ENCODE results near the gene TNRC6A.
A peak's percentile ranks its signal among the peaks of the same experiment; 100 is the strongest.
"Not testable (repeated sequence)": the region's sequence is repeated elsewhere in the genome, so short reads cannot be mapped to it uniquely, and the experiment has no call there.

The TNRC6A gene

GRCh38 chr16:24854607-24855171, 125.2 kb downstream of the TNRC6A start:
- no peak for DNase-seq
- H3K27me3 Mint-ChIP-seq = peaks cover 0 to 14% of the 10 kb centered on the region in 2 donors
- H3K4me1 Mint-ChIP-seq = peaks cover 0 to 10% of the 10 kb centered on the region in 2 donors
- no peak for ATAC-seq (replicated peaks)
- H3K4me3 Mint-ChIP-seq = no peak overlapping the region
- H3K9me3 Mint-ChIP-seq = no peaks in the 10 kb centered on the region
- H3K27ac Mint-ChIP-seq = no peak overlapping the region
- peaks cover 0 to 3% of the 10 kb centered on the region in 2 donors for H3K36me3 Mint-ChIP-seq

- no peak overlapping the region for H3K27ac Mint-ChIP-seq
- H3K9me3 Mint-ChIP-seq = no peaks in the 10 kb centered on the region
- ATAC-seq (replicated peaks) = no peak
These were observed 126.2 kb downstream of the TNRC6A start for GRCh38 chr16:24855678-24856077.

GRCh38 chr16:24856871-24857270, 127.4 kb downstream of the TNRC6A start:
- not testable (repeated sequence) for H3K36me3 Mint-ChIP-seq; H3K4me3 Mint-ChIP-seq; H3K9me3 Mint-ChIP-seq; DNase-seq; H3K27ac Mint-ChIP-seq; ATAC-seq (replicated peaks)
- peaks cover 0 to 10% of the 10 kb centered on the region in 2 donors for H3K4me1 Mint-ChIP-seq
- peaks cover 0 to 14% of the 10 kb centered on the region in 2 donors for H3K27me3 Mint-ChIP-seq

More at GRCh38 chr16:24855678-24856077, 126.2 kb downstream of the TNRC6A start:
- no peak overlapping the region for H3K4me3 Mint-ChIP-seq
- DNase-seq = no peak
- peaks cover 0 to 14% of the 10 kb centered on the region in 2 donors for H3K27me3 Mint-ChIP-seq
- peaks cover 0 to 3% of the 10 kb centered on the region in 2 donors for H3K36me3 Mint-ChIP-seq
- peaks cover 0 to 10% of the 10 kb centered on the region in 2 donors for H3K4me1 Mint-ChIP-seq

- ATAC-seq (replicated peaks) (no peak), DNase-seq (no peak)
- Mint-ChIP-seq H3K36me3 (peaks cover 0 to 10% of the 10 kb centered on the region in 2 donors), H3K27ac (no peak overlapping the region), H3K4me1 (peaks cover 0 to 7% of the 10 kb centered on the region in 2 donors), H3K4me3 (no peak overlapping the region), H3K9me3 (peaks cover 0 to 2% of the 10 kb centered on the region in 2 donors), H3K27me3 (peaks cover 0 to 14% of the 10 kb centered on the region in 2 donors)
These were observed 129.0 kb downstream of the TNRC6A start for GRCh38 chr16:24858219-24859041.

GRCh38 chr16:24861461-24861860, 132.0 kb downstream of the TNRC6A start:
- Mint-ChIP-seq H3K4me1 (no peaks in the 10 kb centered on the region), H3K36me3 (peaks cover 5 to 18% of the 10 kb centered on the region in 2 donors), H3K27me3 (peaks cover 0 to 22% of the 10 kb centered on the region in 2 donors), H3K9me3 (peaks cover 0 to 15% of the 10 kb centered on the region in 2 donors), H3K27ac (peak overlapping the region; percentile 31), H3K4me3 (no peak overlapping the region)
- ATAC-seq (replicated peaks) = no peak
- no peak for DNase-seq

GRCh38 chr16:24863582-24864437, 134.4 kb downstream of the TNRC6A start:
- no peak overlapping the region for H3K4me3 Mint-ChIP-seq
- peaks cover 0 to 15% of the 10 kb centered on the region in 2 donors for H3K9me3 Mint-ChIP-seq
- peaks cover 5 to 18% of the 10 kb centered on the region in 2 donors for H3K36me3 Mint-ChIP-seq
- DNase-seq (no peak), ATAC-seq (replicated peaks) (peak in 1 of 2 donors; percentile 12)
- no peaks in the 10 kb centered on the region for H3K4me1 Mint-ChIP-seq
- peaks cover 0 to 14% of the 10 kb centered on the region in 2 donors for H3K27me3 Mint-ChIP-seq
- H3K27ac Mint-ChIP-seq = no peak overlapping the region

- no peak for DNase-seq
- Mint-ChIP-seq H3K4me1 (peaks cover 0 to 2% of the 10 kb centered on the region in 2 donors), H3K27ac (no peak overlapping the region), H3K4me3 (no peak overlapping the region), H3K27me3 (peaks cover 0 to 11% of the 10 kb centered on the region in 2 donors), H3K9me3 (peaks cover 4 to 9% of the 10 kb centered on the region in 2 donors), H3K36me3 (peaks cover 2 to 11% of the 10 kb centered on the region in 2 donors)
- ATAC-seq (replicated peaks) = no peak
These were observed 139.6 kb downstream of the TNRC6A start for GRCh38 chr16:24869033-24869432.

- peaks cover 0 to 2% of the 10 kb centered on the region in 2 donors for H3K4me1 Mint-ChIP-seq
- no peak overlapping the region for H3K4me3 Mint-ChIP-seq
- peaks cover 0 to 7% of the 10 kb centered on the region in 2 donors for H3K36me3 Mint-ChIP-seq
- peaks cover 0 to 4% of the 10 kb centered on the region in 2 donors for H3K9me3 Mint-ChIP-seq
- no peak overlapping the region for H3K27ac Mint-ChIP-seq
- ATAC-seq (replicated peaks) (no peak), DNase-seq (no peak)
- H3K27me3 Mint-ChIP-seq = peaks cover 0 to 10% of the 10 kb centered on the region in 2 donors
These were observed 142.4 kb downstream of the TNRC6A start for GRCh38 chr16:24871891-24872290.

- Mint-ChIP-seq H3K4me1 (peaks cover 0 to 2% of the 10 kb centered on the region in 2 donors), H3K9me3 (peaks cover 0 to 4% of the 10 kb centered on the region in 2 donors), H3K36me3 (peaks cover 0 to 7% of the 10 kb centered on the region in 2 donors), H3K27ac (no peak overlapping the region), H3K27me3 (peaks cover 0 to 10% of the 10 kb centered on the region in 2 donors), H3K4me3 (no peak overlapping the region)
- DNase-seq (no peak), ATAC-seq (replicated peaks) (no peak)
These were observed 143.6 kb downstream of the TNRC6A start for GRCh38 chr16:24873028-24873427.

- H3K27me3 Mint-ChIP-seq = peaks cover 0 to 10% of the 10 kb centered on the region in 2 donors
- DNase-seq (no peak), ATAC-seq (replicated peaks) (no peak)
- peaks cover under 1 to 4% of the 10 kb centered on the region in 2 donors for H3K9me3 Mint-ChIP-seq
- H3K27ac Mint-ChIP-seq = no peak overlapping the region
- H3K4me1 Mint-ChIP-seq = peaks cover 0 to 2% of the 10 kb centered on the region in 2 donors
- no peak overlapping the region for H3K4me3 Mint-ChIP-seq
- H3K36me3 Mint-ChIP-seq = peaks cover 0 to 19% of the 10 kb centered on the region in 2 donors
These were observed 146.0 kb downstream of the TNRC6A start for GRCh38 chr16:24875466-24875865.

Measured in stimulated activated naive B cell treated with anti-CD40 and anti-IgM and Interleukin-4, amounts not matched to agents 10 μg/mL and 1 μg/mL and 100 μg/mL, for 72 hours (primary cell).